ENCODE measurements around the gene TBCD. TPM values are rescaled to one million over a fixed set of nuclear protein-coding genes. Genes with fewer than 3 reads are reported as not detected.
A peak's percentile ranks its signal among the peaks of the same experiment; 100 is the strongest.
"Not testable (repeated sequence)": the region's sequence is repeated elsewhere in the genome, so short reads cannot be mapped to it uniquely, and the experiment has no call there.

The TBCD gene
- total RNA-seq, 2 donors from 2014 or later = 44.4 to 54.1 TPM

- intact Hi-C loops (cut with DNase I, micrococcal nuclease) = no loop called here
- ATAC-seq = no peak
- no peak for DNase-seq
Measured at GRCh38 chr17:82960419-82961271, 208.8 kb downstream of the TBCD start.

- intact Hi-C loops (cut with DNase I, micrococcal nuclease) = no loop called here
- no peak for DNase-seq
- peak; percentile 52 for ATAC-seq
Measured at GRCh38 chr17:82961366-82962162, 209.7 kb downstream of the TBCD start.

- intact Hi-C loops (cut with DNase I, micrococcal nuclease) = no loop called here
- no peak for ATAC-seq
- DNase-seq = no peak
Measured at GRCh38 chr17:82962163-82962720, 210.4 kb downstream of the TBCD start.

- DNase-seq (peak; percentile 66 to 76), ATAC-seq (peak; percentile 94)
- intact Hi-C loops (cut with DNase I, micrococcal nuclease) = no loop called here
Measured at GRCh38 chr17:82963104-82963950, 211.5 kb downstream of the TBCD start.

GRCh38 chr17:82964451-82964850 is 212.6 kb downstream of the TBCD start:
- ATAC-seq; DNase-seq; intact Hi-C loops (cut with DNase I, micrococcal nuclease): not testable (repeated sequence)

- DNase-seq = no peak
- intact Hi-C loops (cut with DNase I, micrococcal nuclease) = no loop called here
- ATAC-seq = no peak
Measured at GRCh38 chr17:82964851-82965341, 213.0 kb downstream of the TBCD start.

- no peak for ATAC-seq
- intact Hi-C loops (cut with DNase I, micrococcal nuclease) = no loop called here
- no peak for DNase-seq
Measured at GRCh38 chr17:82965371-82965770, 213.5 kb downstream of the TBCD start.

GRCh38 chr17:82966415-82966814 is 214.6 kb downstream of the TBCD start:
- no peak for ATAC-seq
- DNase-seq = no peak
- intact Hi-C loops (cut with DNase I, micrococcal nuclease) = no loop called here

GRCh38 chr17:82967268-82968032 is 215.6 kb downstream of the TBCD start:
- intact Hi-C loops (cut with DNase I, micrococcal nuclease) = no loop called here
- DNase-seq (no peak), ATAC-seq (no peak)

GRCh38 chr17:82968033-82968841 is 216.4 kb downstream of the TBCD start:
- DNase-seq; ATAC-seq; intact Hi-C loops (cut with DNase I, micrococcal nuclease): not testable (repeated sequence)

GRCh38 chr17:82970067-82970466 is 218.2 kb downstream of the TBCD start:
- no peak for ATAC-seq
- DNase-seq = no peak
- intact Hi-C loops (cut with DNase I, micrococcal nuclease) = no loop called here

- intact Hi-C loops (cut with DNase I, micrococcal nuclease) = no loop called here
Measured at GRCh38 chr17:82970818-82971590, 219.1 kb downstream of the TBCD start.

GRCh38 chr17:82972836-82973372 is 221.0 kb downstream of the TBCD start:
- ATAC-seq (no peak), DNase-seq (no peak)
- intact Hi-C loops (cut with DNase I, micrococcal nuclease) = no loop called here

More at GRCh38 chr17:82970818-82971590, 219.1 kb downstream of the TBCD start:
- ATAC-seq (no peak), DNase-seq (no peak)

- DNase-seq (no peak), ATAC-seq (no peak)
- intact Hi-C loops (cut with DNase I, micrococcal nuclease) = no loop called here
Measured at GRCh38 chr17:82973456-82974135, 221.7 kb downstream of the TBCD start.

GRCh38 chr17:82974136-82974952 is 222.5 kb downstream of the TBCD start:
- ATAC-seq = no peak

More at GRCh38 chr17:82974136-82974952, 222.5 kb downstream of the TBCD start:
- intact Hi-C loops (cut with DNase I, micrococcal nuclease) = no loop called here
- no peak for DNase-seq

Measured in left colon (tissue), 2 donors.